ENCODE measurements around the gene SCAF1.

The SCAF1 gene

GRCh38 chr19:49662011-49662410 is 20.0 kb downstream of the SCAF1 start:
- FAIRE-seq = no peak
- no peak for TF ChIP-seq CTCF (IDR thresholded peaks at IDR 0.05; ENCODE audit: insufficient read depth, missing control alignments)
- no peak for DNase-seq (ENCODE audit: insufficient read length, low spot score)

- TF ChIP-seq CTCF (IDR thresholded peaks at IDR 0.05; ENCODE audit: insufficient read depth, missing control alignments) = no peak
- DNase-seq (ENCODE audit: insufficient read length, low spot score) (no peak), FAIRE-seq (no peak)
These were observed 21.2 kb downstream of the SCAF1 start for GRCh38 chr19:49663224-49663623.

- peak; percentile 96 for DNase-seq (ENCODE audit: insufficient read length, low spot score)
- no peak for TF ChIP-seq CTCF (IDR thresholded peaks at IDR 0.05; ENCODE audit: insufficient read depth, missing control alignments)
- no peak for FAIRE-seq
These were observed 22.4 kb downstream of the SCAF1 start for GRCh38 chr19:49664171-49665035.

- no peak for TF ChIP-seq CTCF (IDR thresholded peaks at IDR 0.05; ENCODE audit: insufficient read depth, missing control alignments)
These were observed 23.0 kb downstream of the SCAF1 start for GRCh38 chr19:49665036-49665350.

GRCh38 chr19:49665351-49666119 is 23.5 kb downstream of the SCAF1 start, which contains the start of the genes BCL2L12 and IRF3:
TSS of gene BCL2L12 (plus strand) at chr19:49665933. CDS start at chr19:49666693, 760 bp downstream.
TSS of gene IRF3 (minus strand) at chr19:49665857. CDS start at chr19:49664838, 1,019 bp downstream.
- TF ChIP-seq CTCF (IDR thresholded peaks at IDR 0.05; ENCODE audit: insufficient read depth, missing control alignments) = no peak
- FAIRE-seq (no peak), DNase-seq (ENCODE audit: insufficient read length, low spot score) (peak; percentile 96)

More at GRCh38 chr19:49665036-49665350, 23.0 kb downstream of the SCAF1 start:
- no peak for DNase-seq (ENCODE audit: insufficient read length, low spot score)
- no peak for FAIRE-seq

- DNase-seq (ENCODE audit: insufficient read length, low spot score) = no peak
- no peak for TF ChIP-seq CTCF (IDR thresholded peaks at IDR 0.05; ENCODE audit: insufficient read depth, missing control alignments)
- no peak for FAIRE-seq
These were observed 24.1 kb downstream of the SCAF1 start for GRCh38 chr19:49666120-49666444.

Data from D721Med (cell line).